ENCODE measurements around the gene SDK1.

Gene SDK1

GRCh38 chr7:3300651-3301448, at the start of gene SDK1:
SDK1 (plus strand) TSS chr7:3301252; CDS start chr7:3301587, 335 bp downstream.
- peak; percentile 94 for DNase-seq

- DNase-seq = no peak
Measured at GRCh38 chr7:3254718-3255117, 46.3 kb upstream of the SDK1 start.

- DNase-seq = no peak
Measured at GRCh38 chr7:3259711-3260400, 41.2 kb upstream of the SDK1 start.

- no peak for DNase-seq
Measured at GRCh38 chr7:3260401-3260715, 40.7 kb upstream of the SDK1 start.

- no peak for DNase-seq
Measured at GRCh38 chr7:3264693-3265339, 36.2 kb upstream of the SDK1 start.

GRCh38 chr7:3265388-3265787, 35.7 kb upstream of the SDK1 start:
- no peak for DNase-seq

GRCh38 chr7:3266240-3266639, 34.8 kb upstream of the SDK1 start:
- no peak for DNase-seq

- no peak for DNase-seq
Measured at GRCh38 chr7:3267966-3268690, 32.9 kb upstream of the SDK1 start.

- no peak for DNase-seq
Measured at GRCh38 chr7:3270362-3270761, 30.7 kb upstream of the SDK1 start.

- DNase-seq = no peak
Measured at GRCh38 chr7:3271298-3271697, 29.8 kb upstream of the SDK1 start.

GRCh38 chr7:3272691-3273141, 28.3 kb upstream of the SDK1 start:
- no peak for DNase-seq

- DNase-seq = no peak
Measured at GRCh38 chr7:3274131-3274530, 26.9 kb upstream of the SDK1 start.

GRCh38 chr7:3277604-3278572, 23.2 kb upstream of the SDK1 start:
- no peak for DNase-seq

GRCh38 chr7:3279147-3279818, 21.8 kb upstream of the SDK1 start:
- no peak for DNase-seq

- DNase-seq = no peak
Measured at GRCh38 chr7:3280445-3280844, 20.6 kb upstream of the SDK1 start.

- DNase-seq = no peak
Measured at GRCh38 chr7:3280946-3281656, 20.0 kb upstream of the SDK1 start.

GRCh38 chr7:3282457-3282856, 18.6 kb upstream of the SDK1 start:
- no peak for DNase-seq

- no peak for DNase-seq
Measured at GRCh38 chr7:3283130-3283704, 17.8 kb upstream of the SDK1 start.

- no peak for DNase-seq
Measured at GRCh38 chr7:3285652-3286051, 15.4 kb upstream of the SDK1 start.

- DNase-seq = no peak
Measured at GRCh38 chr7:3289996-3290395, 11.1 kb upstream of the SDK1 start.

All from CD4-positive, alpha-beta T cell treated with Interleukin-6 for 4 hours (primary cell).